ENCODE measurements around the gene DMGDH. TPM values are rescaled to one million over a fixed set of nuclear protein-coding genes. Genes with fewer than 3 reads are reported as not detected.

Gene DMGDH
- total and polyA plus RNA-seq, 2 of the 4 experiments (the other 2 are of a cell fraction): 0.18 TPM; not detected in 1

GRCh38 chr5:78979117-78979742 lies 90.2 kb downstream of the DMGDH start:
- Histone ChIP-seq H3K27ac (ENCODE audit: insufficient read depth, low read length) (no peak overlapping the region), H3K18ac (ENCODE audit: low read depth, low read length) (no peak overlapping the region), H4K20me1 (ENCODE audit: insufficient read depth, low read length) (no peaks in the 10 kb centered on the region), H3K23ac (ENCODE audit: low read depth, low read length) (no peak overlapping the region), H3K4ac (ENCODE audit: low read depth, low read length) (no peak overlapping the region), H4K91ac (ENCODE audit: insufficient read depth, low read depth, low read length) (no peak overlapping the region), H2BK5ac (ENCODE audit: low read depth, low read length, poor library complexity, severe bottlenecking) (no peak overlapping the region), H3K36me3 (ENCODE audit: control insufficient read depth, insufficient read depth, low read length) (no peaks in the 10 kb centered on the region), H3K14ac (replicated peaks; ENCODE audit: low read depth, low read length) (no peak overlapping the region), H3K79me1 (ENCODE audit: low read depth in 1 of 2, low read length in 2 of 2) (peaks cover 28 to 43% of the 10 kb centered on the region in 2 experiments), H4K8ac (ENCODE audit: low read depth in 2 of 2, low read length in 2 of 2) (no peak overlapping the region), H2AK9ac (replicated peaks; ENCODE audit: low read depth, low read length, poor library complexity) (no peak overlapping the region), H2AFZ (replicated peaks; ENCODE audit: low read length, poor library complexity) (no peak overlapping the region), H2BK120ac (ENCODE audit: low read depth, low read length) (no peak overlapping the region), H3K4me2 (ENCODE audit: low read depth, low read length) (no peak overlapping the region), H2BK20ac (ENCODE audit: low read depth, low read length) (no peak overlapping the region), H2BK15ac (ENCODE audit: low read depth, low read length) (no peak overlapping the region), H3K27me3 (ENCODE audit: control insufficient read depth, insufficient read depth, low read length) (no peaks in the 10 kb centered on the region), H4K5ac (ENCODE audit: low read depth, low read length) (no peak overlapping the region), H3K9ac (ENCODE audit: low read depth, low read length) (no peak overlapping the region), H3K9me3 (ENCODE audit: control insufficient read depth, insufficient read depth, low read length) (no peaks in the 10 kb centered on the region), H2AK5ac (ENCODE audit: low read depth, low read length) (peak overlapping the region; percentile 20; the same call in 1 of the 2 replicates), H3K9me1 (ENCODE audit: insufficient read depth, low read length) (peaks cover 15% of the 10 kb centered on the region), H3K4me1 (ENCODE audit: control insufficient read depth, insufficient read depth, low read length) (peaks cover 13% of the 10 kb centered on the region), H3K56ac (ENCODE audit: extremely low read depth, insufficient read depth, low read length) (no peak overlapping the region), H3K4me3 (ENCODE audit: insufficient read depth, low read depth, low read length) (no peak overlapping the region)
- no TSS peak for BruUV-seq (replicated peaks)
- dilution Hi-C loops (cut with HindIII; ENCODE audit: low sequenced_read_pairs, unreplicated experiment): no loop called here
- in situ Hi-C loops (cut with MboI; ENCODE audit: low sequenced_read_pairs): no loop called here
- TF ChIP-seq BHLHE40 (IDR thresholded peaks at IDR 0.05; ENCODE audit: low read depth, low read length) (no peak), POLR2A (IDR thresholded peaks at IDR 0.05; ENCODE audit: low read depth, low read length) (no peak), RFX5 (IDR thresholded peaks at IDR 0.05; ENCODE audit: low read depth, low read length) (no peak), CHD1 (IDR thresholded peaks at IDR 0.05; ENCODE audit: low read depth, low read length) (no peak), NFE2L2 (IDR thresholded peaks at IDR 0.05; ENCODE audit: low read depth, low read length) (no peak), SMC3 (IDR thresholded peaks at IDR 0.05; ENCODE audit: low read depth, low read length) (no peak)
- TF ChIP-seq, protein P1, sequence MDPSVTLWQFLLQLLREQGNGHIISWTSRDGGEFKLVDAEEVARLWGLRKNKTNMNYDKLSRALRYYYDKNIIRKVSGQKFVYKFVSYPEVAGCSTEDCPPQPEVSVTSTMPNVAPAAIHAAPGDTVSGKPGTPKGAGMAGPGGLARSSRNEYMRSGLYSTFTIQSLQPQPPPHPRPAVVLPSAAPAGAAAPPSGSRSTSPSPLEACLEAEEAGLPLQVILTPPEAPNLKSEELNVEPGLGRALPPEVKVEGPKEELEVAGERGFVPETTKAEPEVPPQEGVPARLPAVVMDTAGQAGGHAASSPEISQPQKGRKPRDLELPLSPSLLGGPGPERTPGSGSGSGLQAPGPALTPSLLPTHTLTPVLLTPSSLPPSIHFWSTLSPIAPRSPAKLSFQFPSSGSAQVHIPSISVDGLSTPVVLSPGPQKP (IDR thresholded peaks at IDR 0.05; ENCODE audit: borderline replicate concordance, low read depth, low read length): no peak
- DNase-seq (no peak), ATAC-seq (ENCODE audit: low read depth) (no peak)
- intact Hi-C loops (cut with micrococcal nuclease): no loop called here
- 85% methylated on average over 4 of the region's 7 CpGs; no CpG with 5 or more reads in 1 of the 2 experiments for WGBS, 2 experiments (ENCODE audit: extremely low coverage in 2 of 2, insufficient read length in 1 of 2)
- CTCF ChIA-PET: no interaction called here
- POLR2A ChIA-PET (ENCODE audit: unreplicated experiment): no interaction called here
